Stimulated activated CD4-positive, alpha-beta T cell treated with anti-CD3 and anti-CD28 coated beads, Interleukin-1b, Interleukin-23, amount 100 ng/mL, for 1 hour (primary cell): ENCODE data around the gene APBA1.
"Not testable (repeated sequence)": the region's sequence is repeated elsewhere in the genome, so short reads cannot be mapped to it uniquely, and the experiment has no call there.

ENCODE experiments used
- DNase-seq, 2 donors: peaks; one replicate each; pipeline ENCODE4 v3.0.0-alpha.2; 2020; ENCODE audit warnings: low read depth in 2 of 2

The APBA1 gene

GRCh38 chr9:69604568-69605219 lies 67.5 kb downstream of the APBA1 start:
- no peak for DNase-seq

GRCh38 chr9:69603656-69604055 lies 68.5 kb downstream of the APBA1 start:
- no peak for DNase-seq

GRCh38 chr9:69602773-69603172 lies 69.4 kb downstream of the APBA1 start:
- DNase-seq: no peak

GRCh38 chr9:69601698-69602097 lies 70.5 kb downstream of the APBA1 start:
- no peak for DNase-seq

- DNase-seq: no peak
These were observed 71.7 kb downstream of the APBA1 start for GRCh38 chr9:69600314-69601047.

- no peak for DNase-seq
These were observed 72.8 kb downstream of the APBA1 start for GRCh38 chr9:69599232-69599971.

- DNase-seq: not testable (repeated sequence)
These were observed 75.3 kb downstream of the APBA1 start for GRCh38 chr9:69596906-69597305.

GRCh38 chr9:69594180-69594579 lies 78.0 kb downstream of the APBA1 start:
- no peak for DNase-seq

GRCh38 chr9:69593756-69594155 lies 78.4 kb downstream of the APBA1 start:
- no peak for DNase-seq

- DNase-seq: no peak
These were observed 78.9 kb downstream of the APBA1 start for GRCh38 chr9:69593301-69593700.

GRCh38 chr9:69590266-69590665 lies 81.9 kb downstream of the APBA1 start:
- no peak for DNase-seq

GRCh38 chr9:69589156-69589555 lies 83.0 kb downstream of the APBA1 start:
- DNase-seq: no peak

- DNase-seq: no peak
These were observed 86.6 kb downstream of the APBA1 start for GRCh38 chr9:69585571-69585970.

GRCh38 chr9:69584759-69585158 lies 87.4 kb downstream of the APBA1 start:
- no peak for DNase-seq

- no peak for DNase-seq
These were observed 88.4 kb downstream of the APBA1 start for GRCh38 chr9:69583645-69584234.

GRCh38 chr9:69582544-69583297 lies 89.5 kb downstream of the APBA1 start:
- DNase-seq: no peak

- DNase-seq: no peak
These were observed 90.2 kb downstream of the APBA1 start for GRCh38 chr9:69582018-69582417.

GRCh38 chr9:69580582-69581214 lies 91.5 kb downstream of the APBA1 start:
- DNase-seq: no peak

GRCh38 chr9:69579760-69580581 lies 92.2 kb downstream of the APBA1 start:
- DNase-seq: no peak

- no peak for DNase-seq
These were observed 93.0 kb downstream of the APBA1 start for GRCh38 chr9:69579032-69579758.
